ENCODE data around the gene PHACTR3. TPM values are rescaled to one million over a fixed set of nuclear protein-coding genes. Genes with fewer than 3 reads are reported as not detected.

The PHACTR3 gene
- total and polyA plus RNA-seq, 2 of the 8 experiments (the other 6 are each of a cell fraction or from before 2014, with no cell fraction given), result 0.05 to 0.13 TPM

DNA sequence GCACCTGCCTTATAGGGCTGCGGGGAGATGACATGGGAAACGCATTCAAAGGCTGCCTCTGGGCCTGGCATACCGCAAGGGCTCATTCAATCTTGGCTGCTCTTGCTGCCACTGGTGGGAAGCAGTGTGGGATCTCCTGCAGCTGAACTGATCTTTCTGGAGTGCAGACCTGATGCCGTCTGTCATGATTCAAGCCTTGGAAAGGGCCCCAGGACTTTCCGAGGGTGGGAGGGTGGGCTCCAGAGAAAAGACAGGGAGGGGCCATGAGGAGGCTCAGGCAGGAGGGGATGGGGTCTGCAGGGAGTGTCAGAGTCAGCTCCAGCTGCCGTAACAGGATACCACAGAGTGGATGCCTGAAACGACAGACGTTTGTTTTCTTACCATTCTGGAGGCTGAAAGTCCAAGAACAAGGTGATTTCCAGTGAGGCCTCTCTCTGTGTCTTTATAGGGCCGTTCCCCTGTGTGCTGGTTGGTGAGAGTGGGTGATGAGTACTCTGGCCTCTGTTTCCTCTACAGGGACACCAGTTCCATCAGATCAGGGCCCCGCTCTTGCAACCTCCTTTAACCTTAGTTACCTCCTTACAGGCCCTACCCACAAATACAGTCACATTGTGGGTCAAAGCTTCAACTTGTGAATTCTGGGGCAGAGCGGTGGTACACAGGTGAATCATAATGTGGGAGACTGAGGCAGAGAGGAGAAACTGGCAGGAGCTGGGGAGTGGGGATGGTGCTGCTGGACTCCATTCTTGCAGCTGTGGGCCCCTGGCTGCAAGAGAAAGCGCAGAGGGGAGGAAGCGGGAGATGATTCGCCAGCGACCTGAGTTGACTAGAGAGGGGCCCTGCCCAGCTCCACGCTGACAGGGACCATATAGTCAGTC is 180.7 kb downstream of the PHACTR3 start:
- peaks cover 68 to 84% of the 10 kb centered on the region in 2 experiments for H3K9me3 ChIP-seq (ENCODE audit: insufficient read depth in 2 of 2, low read depth in 1 of 2, low read length in 1 of 2)
- H3K23ac ChIP-seq (ENCODE audit: insufficient read length), result no peak overlapping the region
- no peaks in the 10 kb centered on the region for H3K79me1 ChIP-seq (ENCODE audit: low read depth, low read length)
- H3K23me2 ChIP-seq (ENCODE audit: low read depth, low read length), result no peaks in the 10 kb centered on the region
- H3K36me3 ChIP-seq (ENCODE audit: control insufficient read depth in 2 of 4, insufficient read depth in 4 of 4, low read length in 3 of 4), result peaks cover 0 to 2% (median under 1%) of the 10 kb centered on the region in 4 experiments; a peak in 2 of 8 replicates
- H3K18ac ChIP-seq (ENCODE audit: extremely low read depth, low read length), result no peak overlapping the region
- no peaks in the 10 kb centered on the region for H3K79me2 ChIP-seq (ENCODE audit: control insufficient read depth in 1 of 2, insufficient read depth in 2 of 2, low read length in 2 of 2)
- H2BK12ac ChIP-seq (ENCODE audit: low read depth, low read length), result no peak overlapping the region
- H3K14ac ChIP-seq (ENCODE audit: insufficient read length), result no peak overlapping the region
- H3K56ac ChIP-seq (replicated peaks; ENCODE audit: insufficient read length, low read depth, low read length), result no peak overlapping the region
- no peak overlapping the region for H4K8ac ChIP-seq (ENCODE audit: extremely low read depth, insufficient read depth, low read length)
- no peak overlapping the region for H4K91ac ChIP-seq (replicated peaks; ENCODE audit: insufficient read length, low read length)
- no peaks in the 10 kb centered on the region for H4K20me1 ChIP-seq (replicated peaks in 1 of 2; ENCODE audit: control insufficient read depth in 1 of 2, insufficient read depth in 2 of 2, low read length in 2 of 2)
- no peak overlapping the region for H3K4me2 ChIP-seq (ENCODE audit: insufficient read depth in 1 of 2, low read depth in 2 of 2, low read length in 2 of 2)
- no peak overlapping the region for H4K5ac ChIP-seq (ENCODE audit: insufficient read length, low read depth, low read length)
- H3K9ac ChIP-seq (replicated peaks in 1 of 4; ENCODE audit: extremely low read depth in 1 of 4, low read depth in 3 of 4, low read length in 3 of 4), result no peak overlapping the region
- no peak for FAIRE-seq
- H3K27me3 ChIP-seq (replicated peaks in 1 of 4; ENCODE audit: control insufficient read depth in 3 of 4, extremely low read depth in 1 of 4, insufficient read depth in 3 of 4, low read length in 3 of 4), result no peaks in the 10 kb centered on the region
- H3K4me1 ChIP-seq (replicated peaks in 1 of 4; ENCODE audit: control insufficient read depth in 3 of 4, insufficient read depth in 4 of 4, low read length in 3 of 4), result no peaks in the 10 kb centered on the region
- WGBS, 2 experiments (ENCODE audit: extremely low coverage in 1 of 2, insufficient coverage in 1 of 2, insufficient read length in 1 of 2, insufficient replicate concordance in 2 of 2, low coverage in 1 of 2, low lambda C conversion rate in 2 of 2, missing lambda C conversion rate in 1 of 2), result 74% methylated on average over 14 of the region's 16 CpGs; no CpG with 5 or more reads in 1 of the 2 experiments
- no peak overlapping the region; a peak in 1 of 8 replicates for H3K4me3 ChIP-seq (ENCODE audit: extremely low read depth in 1 of 4, insufficient read depth in 2 of 4, low read depth in 3 of 4, low read length in 4 of 4)
- no peak for DNase-seq (ENCODE audit: low read depth in 1 of 2, low spot score in 2 of 2)
- H3K4ac ChIP-seq (replicated peaks; ENCODE audit: insufficient read length, low read depth, low read length), result no peak overlapping the region
- no peak overlapping the region for H2BK120ac ChIP-seq (replicated peaks; ENCODE audit: low read depth, low read length)
- no peak overlapping the region for H2BK15ac ChIP-seq (ENCODE audit: low read length)
- ChIA-PET POLR2A (ENCODE audit: partially characterized antibody) (no interaction called here), CTCF (ENCODE audit: partially characterized antibody) (no interaction called here)
- H2AFZ ChIP-seq (ENCODE audit: low read length), result no peak overlapping the region
- H2AK5ac ChIP-seq (ENCODE audit: low read depth, low read length), result no peak overlapping the region
- no peak overlapping the region for H2BK5ac ChIP-seq (ENCODE audit: low read depth, low read length)
- H2BK20ac ChIP-seq (ENCODE audit: low read length), result no peak overlapping the region
- H3K27ac ChIP-seq (ENCODE audit: low read depth, low read length), result no peak overlapping the region
- TF ChIP-seq SIX5 (IDR thresholded peaks at IDR 0.05; ENCODE audit: low read depth, low read length) (no peak), FOSL1 (IDR thresholded peaks at IDR 0.05; ENCODE audit: insufficient read depth, low read depth, low read length) (no peak), CHD2 (IDR thresholded peaks at IDR 0.05; ENCODE audit: low read length) (no peak), MAX (IDR thresholded peaks at IDR 0.05) (no peak), GTF2F1 (IDR thresholded peaks at IDR 0.05; ENCODE audit: borderline replicate concordance, low read depth, low read length) (no peak), EP300 (IDR thresholded peaks at IDR 0.05; ENCODE audit: borderline replicate concordance in 1 of 2, low read depth in 2 of 2, low read length in 2 of 2) (no peak), HDAC2 (IDR thresholded peaks at IDR 0.05; ENCODE audit: borderline replicate concordance in 1 of 2, low read depth in 2 of 2, low read length in 2 of 2) (no peak), SRF (IDR thresholded peaks at IDR 0.05; ENCODE audit: low read depth, low read length) (no peak), ZNF274 (IDR thresholded peaks at IDR 0.05; ENCODE audit: borderline replicate concordance, extremely low read depth, low read length) (no peak)
- TF ChIP-seq, protein P1, sequence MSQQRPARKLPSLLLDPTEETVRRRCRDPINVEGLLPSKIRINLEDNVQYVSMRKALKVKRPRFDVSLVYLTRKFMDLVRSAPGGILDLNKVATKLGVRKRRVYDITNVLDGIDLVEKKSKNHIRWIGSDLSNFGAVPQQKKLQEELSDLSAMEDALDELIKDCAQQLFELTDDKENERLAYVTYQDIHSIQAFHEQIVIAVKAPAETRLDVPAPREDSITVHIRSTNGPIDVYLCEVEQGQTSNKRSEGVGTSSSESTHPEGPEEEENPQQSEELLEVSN (IDR thresholded peaks at IDR 0.05), result no peak
